A673 (cell line): ENCODE data around the gene ALPI. TPM values are rescaled to one million over a fixed set of nuclear protein-coding genes. Genes with fewer than 3 reads are reported as not detected.

Experiments used
- BruUV-seq: library from RNA; stranded (reverse); fragments of 400-500 nt; replicated peaks from 2 replicates; lab custom pipeline; 2021; lab: Mats Ljungman, UMichigan
- CTCF ChIA-PET: fragments of 300-600 bp; sonication (Branson Sonifier 250); formaldehyde crosslinking; loops from one replicate; lab custom pipeline; 2022; ENCODE audit warnings: antibody characterized with exemption; lab: Charles Lee
- POLR2A ChIA-PET: fragments of 300-600 bp; sonication (Branson Sonifier 250); formaldehyde crosslinking; loops from one replicate; lab custom pipeline; 2022; ENCODE audit warnings: antibody characterized with exemption; ENCODE audit not compliant: low non-redundant PET; lab: Charles Lee
- DNase-seq: peaks from one replicate; pipeline ENCODE4 v3.0.0-alpha.2; 2015; ENCODE audit warnings: low spot score
- H3K27ac ChIP-seq: fragments of 200-600 bp; sonication (generic); 2 replicates; pipeline ENCODE4 v1.5.1; 2016; ENCODE audit warnings: mixed run types, low read depth, mild to moderate bottlenecking, mixed read lengths, antibody characterized with exemption, low read length; ENCODE audit not compliant: poor library complexity, severe bottlenecking
- H3K27me3 ChIP-seq: fragments of 200-600 bp; sonication (generic); replicated peaks from 2 replicates; pipeline ENCODE4 v1.6.1; 2017; ENCODE audit warnings: mixed run types, low read depth, mild to moderate bottlenecking, mixed read lengths, antibody characterized with exemption, low read length; ENCODE audit not compliant: insufficient read depth, poor library complexity
- H3K36me3 ChIP-seq: fragments of 200-600 bp; sonication (generic); 2 replicates; pipeline ENCODE4 v1.6.1; 2016; ENCODE audit warnings: mixed run types, mild to moderate bottlenecking, mixed read lengths, antibody characterized with exemption, low read length; ENCODE audit not compliant: insufficient read depth, poor library complexity, severe bottlenecking
- H3K4me1 ChIP-seq: fragments of 200-600 bp; sonication (generic); 2 replicates; pipeline ENCODE4 v1.6.1; 2017; ENCODE audit warnings: mixed run types, mild to moderate bottlenecking, mixed read lengths, antibody characterized with exemption, low read length; ENCODE audit not compliant: insufficient read depth, poor library complexity, severe bottlenecking
- H3K4me3 ChIP-seq: fragments of 200-600 bp; sonication (generic); 2 replicates; pipeline ENCODE4 v1.5.1; 2016; ENCODE audit warnings: low read depth, mixed run types, mild to moderate bottlenecking, mixed read lengths, low read length; ENCODE audit not compliant: poor library complexity, severe bottlenecking
- H3K9me3 ChIP-seq: fragments of 200-600 bp; sonication (generic); 2 replicates; pipeline ENCODE4 v1.6.1; 2016; ENCODE audit warnings: mixed run types, low read depth, mild to moderate bottlenecking, mixed read lengths, antibody characterized with exemption, low read length; ENCODE audit not compliant: poor library complexity, severe bottlenecking
- EZH2 ChIP-seq: fragments of 200-600 bp; sonication (generic); IDR thresholded peaks from 2 replicates; pipeline ENCODE4 v1.6.1; 2017; ENCODE audit warnings: borderline replicate concordance, low read depth, mild to moderate bottlenecking, mixed read lengths, antibody characterized with exemption, low read length; ENCODE audit not compliant: poor library complexity, severe bottlenecking
- intact Hi-C: fragments of 100-400 bp; cut with micrococcal nuclease; formaldehyde crosslinking; loops from one replicate; pipeline ENCODE4 v1.10.0; 2022; ENCODE audit not compliant: unreplicated experiment
- total RNA-seq: library from RNA; stranded (reverse); gene quantifications from 2 replicates; pipeline ENCODE4 v1.2.3, GENCODE V29; 2021
- TF ChIP-seq, protein P1 (sequence below): fragments of 300-800, 200-600 bp; sonication (generic); conservative IDR thresholded peaks from 2 replicates; pipeline ENCODE4 v1.5.1; 2017; ENCODE audit warnings: low read depth, mild to moderate bottlenecking, antibody characterized with exemption, low read length, moderate library complexity, mixed read lengths

The ALPI gene
- total RNA-seq, 1 experiment from 2014 or later = not detected

DNA sequence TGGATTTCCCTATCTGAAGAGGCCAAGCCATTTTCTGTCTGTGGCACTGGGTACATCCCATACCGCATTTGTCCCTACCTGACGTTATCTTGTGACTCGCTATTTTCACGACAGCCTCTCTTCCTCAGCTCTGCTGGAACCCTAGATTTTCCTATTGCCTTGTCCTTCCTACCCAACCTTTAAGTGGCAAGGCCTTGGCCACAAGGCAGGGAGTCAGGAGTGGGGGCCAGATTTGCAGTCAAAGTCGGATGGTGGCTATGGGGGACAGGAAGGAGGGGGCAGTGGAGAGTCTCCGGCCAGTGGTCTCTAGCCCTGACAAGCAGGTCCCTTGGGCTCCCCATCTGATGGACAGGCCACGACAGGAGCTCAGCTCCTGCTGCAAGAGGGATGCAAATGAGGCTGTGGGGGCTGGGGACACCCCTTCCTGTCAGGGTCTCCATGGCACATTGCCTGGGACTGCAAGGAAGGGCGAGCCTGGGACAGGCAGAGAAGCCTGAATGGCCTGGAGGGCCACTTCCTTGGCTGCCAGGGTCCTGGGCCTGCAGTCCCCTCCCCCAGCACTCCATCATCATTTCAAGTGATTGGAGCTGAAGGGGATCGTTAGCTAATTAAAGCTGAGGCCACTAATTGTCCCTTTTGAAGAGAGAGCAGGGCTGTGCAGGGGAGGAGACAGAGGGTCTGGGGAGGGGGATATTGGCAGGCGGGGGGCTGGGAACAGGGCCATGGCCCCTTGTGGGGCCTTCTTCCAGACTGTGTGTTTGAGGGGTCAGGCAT is 37.9 kb downstream of the ALPI start:
- intact Hi-C loops = no loop called here
- H3K4me3 ChIP-seq = no peak overlapping the region
- H3K27ac ChIP-seq = no peak overlapping the region
- no TSS peak for BruUV-seq
- TF ChIP-seq EZH2 = no peak
- TF ChIP-seq, protein P1, sequence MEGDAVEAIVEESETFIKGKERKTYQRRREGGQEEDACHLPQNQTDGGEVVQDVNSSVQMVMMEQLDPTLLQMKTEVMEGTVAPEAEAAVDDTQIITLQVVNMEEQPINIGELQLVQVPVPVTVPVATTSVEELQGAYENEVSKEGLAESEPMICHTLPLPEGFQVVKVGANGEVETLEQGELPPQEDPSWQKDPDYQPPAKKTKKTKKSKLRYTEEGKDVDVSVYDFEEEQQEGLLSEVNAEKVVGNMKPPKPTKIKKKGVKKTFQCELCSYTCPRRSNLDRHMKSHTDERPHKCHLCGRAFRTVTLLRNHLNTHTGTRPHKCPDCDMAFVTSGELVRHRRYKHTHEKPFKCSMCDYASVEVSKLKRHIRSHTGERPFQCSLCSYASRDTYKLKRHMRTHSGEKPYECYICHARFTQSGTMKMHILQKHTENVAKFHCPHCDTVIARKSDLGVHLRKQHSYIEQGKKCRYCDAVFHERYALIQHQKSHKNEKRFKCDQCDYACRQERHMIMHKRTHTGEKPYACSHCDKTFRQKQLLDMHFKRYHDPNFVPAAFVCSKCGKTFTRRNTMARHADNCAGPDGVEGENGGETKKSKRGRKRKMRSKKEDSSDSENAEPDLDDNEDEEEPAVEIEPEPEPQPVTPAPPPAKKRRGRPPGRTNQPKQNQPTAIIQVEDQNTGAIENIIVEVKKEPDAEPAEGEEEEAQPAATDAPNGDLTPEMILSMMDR = no peak
- CTCF ChIA-PET = interaction anchor here (0.6 to 0.7 kb wide), 2 partner anchors 11 to 30 kb away, joined by 3 to 4 read pairs; no protein-coding TSS in a partner anchor
- no peaks in the 10 kb centered on the region for H3K4me1 ChIP-seq
- H3K27me3 ChIP-seq = peaks cover 3% of the 10 kb centered on the region
- H3K36me3 ChIP-seq = no peaks in the 10 kb centered on the region
- POLR2A ChIA-PET = no interaction called here
- no peaks in the 10 kb centered on the region for H3K9me3 ChIP-seq
- no peak for DNase-seq

DNA sequence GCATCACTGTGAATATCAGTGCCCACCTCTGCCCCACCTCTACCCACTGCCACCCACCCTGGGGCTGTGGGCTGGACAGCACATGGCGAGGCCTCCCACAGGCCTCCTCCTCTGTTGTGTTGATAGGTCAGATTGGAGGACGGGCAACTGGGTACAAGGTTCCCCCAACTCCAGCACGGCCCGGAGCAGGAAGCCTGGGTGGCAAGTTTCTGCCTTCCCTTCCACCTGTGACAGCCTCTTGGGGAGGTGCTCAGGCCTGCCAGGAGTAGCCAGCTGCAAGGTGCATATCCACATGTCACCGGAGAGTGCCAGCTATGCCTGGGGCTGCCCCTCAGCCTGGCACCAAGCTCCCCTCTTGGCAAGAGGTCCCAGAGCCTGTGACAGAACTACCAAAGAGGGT is 38.6 kb downstream of the ALPI start:
- Histone ChIP-seq H3K4me3 (no peak overlapping the region), H3K4me1 (no peaks in the 10 kb centered on the region), H3K36me3 (no peaks in the 10 kb centered on the region), H3K27ac (no peak overlapping the region), H3K9me3 (no peaks in the 10 kb centered on the region), H3K27me3 (no peaks in the 10 kb centered on the region)
- POLR2A ChIA-PET = no interaction called here
- CTCF ChIA-PET = interaction anchor here (0.7 kb wide), 1 partner anchor 12 kb away, joined by 3 read pairs; no protein-coding TSS in a partner anchor
- TF ChIP-seq, protein P1 = no peak
- no peak for TF ChIP-seq EZH2
- DNase-seq = no peak
- intact Hi-C loops = no loop called here
- no TSS peak for BruUV-seq

DNA sequence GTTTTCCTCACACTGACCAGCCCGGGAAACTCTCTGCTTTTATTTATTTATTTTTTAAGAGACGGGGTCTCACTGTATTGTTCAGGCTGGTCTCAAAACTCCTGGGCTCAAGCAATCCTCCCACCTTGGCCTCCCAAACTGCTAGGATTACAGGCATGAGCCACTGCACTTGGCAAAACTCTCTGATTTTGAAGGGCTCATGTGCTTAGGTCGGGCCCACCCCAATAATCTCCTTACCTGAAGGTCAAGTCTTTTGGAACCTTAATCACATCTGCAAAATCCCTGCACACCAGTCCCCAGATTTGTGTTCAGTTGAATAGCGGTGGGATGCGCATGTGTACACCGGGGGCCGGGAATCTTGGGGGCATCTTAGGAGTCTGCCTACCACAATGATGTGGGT is 39.3 kb downstream of the ALPI start:
- Histone ChIP-seq H3K4me1 (no peaks in the 10 kb centered on the region), H3K36me3 (no peaks in the 10 kb centered on the region), H3K4me3 (no peak overlapping the region), H3K27ac (no peak overlapping the region), H3K27me3 (no peaks in the 10 kb centered on the region), H3K9me3 (no peaks in the 10 kb centered on the region)
- no peak for TF ChIP-seq EZH2
- TF ChIP-seq, protein P1 = no peak
- POLR2A ChIA-PET = interaction anchor here (0.6 kb wide), 1 partner anchor 1407 kb away, joined by 12 read pairs; no protein-coding TSS in a partner anchor
- DNase-seq = no peak
- CTCF ChIA-PET = no interaction called here
- intact Hi-C loops = no loop called here
- BruUV-seq = no TSS peak
